Fibroblast of skin of abdomen (primary cell): ENCODE measurements around the gene TTC33.
A peak's percentile ranks its signal among the peaks of the same experiment; 100 is the strongest.

Source experiments
- DNase-seq: peaks from one replicate; pipeline ENCODE4 v3.0.0-alpha.2; 2013

Gene TTC33

DNA sequence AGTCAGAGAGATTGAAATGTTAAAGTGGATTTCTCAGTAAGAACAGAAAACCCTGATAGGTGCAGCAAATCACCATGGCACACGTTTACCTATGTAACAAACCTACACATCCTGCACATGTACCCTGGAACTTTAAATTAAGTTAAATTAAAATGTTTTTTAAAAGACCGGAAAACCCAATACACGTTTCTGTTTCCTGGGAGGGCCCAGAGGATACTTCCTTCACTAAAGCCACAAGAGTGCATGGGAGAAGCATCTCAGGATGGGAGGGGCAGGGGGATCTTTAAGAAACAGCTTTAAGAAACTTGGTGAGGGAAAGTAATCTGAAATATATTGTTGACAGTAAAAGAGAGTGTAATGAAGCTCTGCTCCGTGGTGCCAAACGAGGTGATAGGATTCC is 240.8 kb downstream of the TTC33 start:
- no peak for DNase-seq

DNA sequence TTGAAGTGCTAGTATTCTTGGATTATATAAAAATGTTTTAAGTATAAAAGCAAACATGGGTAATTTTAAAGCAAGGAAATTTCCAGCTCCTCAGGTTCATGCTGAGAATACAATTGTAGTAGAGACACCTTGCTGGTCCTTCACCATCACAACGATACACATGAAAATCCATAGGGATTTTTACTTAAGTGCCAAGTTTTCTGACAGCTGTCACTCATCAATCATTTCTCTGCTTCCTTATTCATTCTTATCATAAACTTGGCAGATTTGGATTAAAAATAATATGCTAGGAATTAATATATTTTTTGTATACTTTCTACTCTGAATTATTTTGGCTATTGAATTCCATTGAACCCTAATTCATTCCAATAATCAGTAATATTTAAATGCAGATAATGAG is 244.0 kb downstream of the TTC33 start:
- no peak for DNase-seq

DNA sequence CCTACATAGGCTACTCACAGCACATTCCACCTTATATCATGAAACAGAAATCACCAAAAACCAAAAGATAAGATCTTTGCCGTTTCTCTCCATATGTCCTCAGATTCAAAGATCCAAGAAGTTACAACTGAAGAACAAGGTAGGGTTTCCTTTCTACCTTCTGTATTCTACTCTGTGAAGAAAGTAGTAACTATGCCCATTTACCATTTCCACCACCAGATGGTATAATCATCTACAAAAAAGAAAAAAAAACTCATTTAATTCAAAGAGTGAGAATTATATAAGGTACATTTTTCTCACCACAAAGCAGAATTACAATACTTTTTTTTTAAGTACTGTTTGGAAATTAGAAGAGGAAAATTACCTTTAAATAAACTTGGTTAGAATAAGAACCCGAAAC is 248.7 kb downstream of the TTC33 start:
- DNase-seq: no peak

DNA sequence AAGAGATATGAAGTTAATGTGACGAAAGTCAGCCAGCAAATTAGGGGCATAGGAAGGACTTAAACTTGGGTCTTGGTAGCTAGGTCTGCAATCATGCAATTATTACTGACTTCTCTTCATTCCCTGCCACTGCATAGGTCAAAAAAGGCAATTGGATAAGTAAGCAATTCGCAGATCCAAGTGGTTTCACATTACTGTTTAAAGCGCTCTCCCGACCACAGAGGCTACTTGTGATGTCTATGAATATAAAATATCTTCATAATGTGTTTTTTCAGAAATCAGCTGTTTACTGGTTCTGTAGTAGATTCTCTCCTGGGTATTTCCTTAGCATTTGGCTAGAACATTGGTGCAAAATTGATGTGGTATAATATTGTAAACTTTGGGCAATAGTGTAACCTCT is 250.7 kb downstream of the TTC33 start:
- no peak for DNase-seq

DNA sequence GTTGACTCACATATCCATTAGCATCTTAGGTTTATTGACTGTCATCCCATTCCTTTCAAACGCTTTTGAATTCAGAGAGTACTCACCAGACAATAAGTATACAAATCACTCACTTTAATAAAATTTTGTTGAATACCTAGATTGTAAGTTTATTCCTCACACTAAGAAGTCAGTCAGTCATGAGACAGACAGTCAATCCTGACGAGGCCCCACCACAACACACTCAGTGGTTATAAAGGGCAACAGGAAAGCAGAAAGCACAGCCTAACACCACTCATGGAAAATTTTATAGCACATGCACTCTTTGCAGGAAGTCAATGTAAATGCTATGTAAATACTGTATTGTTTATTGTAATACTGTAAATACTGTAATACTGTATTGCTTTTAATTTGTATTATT is 252.3 kb downstream of the TTC33 start:
- no peak for DNase-seq

DNA sequence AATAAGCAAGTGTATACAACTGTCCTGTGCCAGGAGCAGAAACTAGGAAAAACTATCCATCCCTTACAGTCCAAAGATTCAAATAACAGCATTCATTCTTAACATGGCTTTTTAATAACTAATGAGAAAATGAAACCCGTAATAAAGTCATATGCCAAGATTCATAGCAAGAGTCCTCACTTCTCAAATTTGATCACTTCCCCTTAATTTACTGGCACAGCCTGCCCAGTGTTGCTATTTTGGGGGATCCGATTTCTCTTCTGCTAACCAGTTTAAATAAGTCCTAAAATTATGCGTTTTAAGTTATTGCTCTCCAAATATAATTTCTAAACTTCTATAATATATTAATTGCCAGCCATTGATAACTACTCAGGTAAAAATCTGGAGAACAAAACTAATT is 253.0 kb downstream of the TTC33 start:
- no peak for DNase-seq

DNA sequence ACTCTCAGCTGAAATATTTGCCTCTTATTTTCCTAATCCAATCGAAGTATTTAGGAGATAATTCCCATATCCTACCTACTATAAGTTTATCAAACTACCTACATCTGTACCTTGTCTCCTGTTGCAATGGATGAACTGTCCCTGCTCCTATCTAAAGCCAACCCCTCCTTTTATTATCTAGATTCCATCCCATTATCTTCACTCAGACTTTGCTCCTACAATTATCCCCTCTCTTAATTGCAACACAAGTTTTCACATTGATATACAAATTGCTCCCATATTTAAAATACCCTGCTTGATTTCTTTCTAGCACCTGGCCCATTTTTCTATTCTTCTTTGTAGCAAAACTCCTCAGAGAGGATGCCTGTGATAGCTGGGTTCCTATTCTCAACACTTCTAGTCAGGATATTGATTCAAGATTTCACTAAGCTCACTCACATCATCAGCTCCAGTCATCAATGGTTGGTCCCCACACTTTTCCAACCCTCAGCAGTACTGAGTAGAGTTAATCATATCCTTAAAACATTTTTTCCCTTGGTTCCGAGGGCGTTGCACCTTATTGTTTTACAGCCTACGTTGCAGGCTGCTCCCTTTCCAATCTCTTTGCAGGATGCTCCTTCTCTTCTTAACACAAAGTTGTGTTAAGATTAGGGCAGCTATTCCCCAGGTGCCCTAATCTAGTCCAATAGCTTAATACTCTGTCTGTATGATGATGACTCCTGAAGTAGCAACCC is 253.9 kb downstream of the TTC33 start:
- DNase-seq: no peak

DNA sequence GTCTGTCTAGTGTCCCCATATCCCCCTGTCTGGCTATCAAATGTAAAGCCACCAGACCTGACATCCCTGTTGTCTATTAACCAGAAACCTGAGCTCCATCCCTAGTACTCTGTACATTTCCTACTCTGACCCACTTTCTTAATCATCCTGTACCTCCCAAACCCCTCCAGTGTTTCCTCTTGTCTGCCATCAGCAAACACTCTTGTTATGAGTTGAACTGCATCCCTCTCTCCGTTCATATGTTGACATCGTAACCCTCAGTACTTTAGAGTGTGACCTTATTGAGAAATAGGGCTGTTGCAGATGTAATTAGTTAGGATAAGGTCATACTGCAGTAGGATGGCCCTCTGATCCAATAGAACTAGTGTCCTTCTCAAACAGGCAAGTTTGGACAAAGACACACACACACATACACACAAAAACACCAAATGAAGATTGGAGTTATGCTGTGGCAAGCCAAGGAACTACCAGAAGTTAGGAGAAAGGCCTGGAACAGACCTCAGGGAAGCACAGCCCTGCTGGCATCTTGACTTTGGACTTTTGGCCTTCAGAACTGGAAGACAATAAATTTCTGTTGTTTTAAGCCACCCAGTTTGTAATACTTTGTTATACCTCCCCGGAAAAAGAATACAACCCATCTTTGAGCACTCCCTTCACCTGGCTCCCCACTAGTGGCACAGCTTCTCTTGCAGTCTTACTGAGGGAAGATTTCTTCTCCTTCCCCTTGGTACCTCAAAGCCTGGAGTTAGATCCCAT is 256.1 kb downstream of the TTC33 start:
- no peak for DNase-seq

DNA sequence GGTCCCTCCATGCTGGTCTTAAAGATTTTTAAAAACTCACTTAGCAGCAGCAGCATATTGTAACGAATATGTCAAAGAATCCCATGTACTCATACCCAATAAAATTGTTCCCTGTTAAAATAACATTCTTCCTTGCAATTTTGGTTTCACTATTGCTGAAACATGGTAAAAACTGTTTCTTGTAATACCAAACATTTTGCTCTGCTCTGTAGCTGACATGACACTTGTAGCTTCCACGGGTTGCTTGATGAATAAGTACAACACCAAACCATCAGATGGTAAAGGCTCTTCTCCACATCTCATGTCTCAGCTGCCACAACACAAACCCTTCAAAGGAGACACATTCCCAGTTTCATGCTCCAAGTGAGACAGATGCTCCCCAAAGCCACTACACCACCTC is 256.8 kb downstream of the TTC33 start:
- no peak for DNase-seq

DNA sequence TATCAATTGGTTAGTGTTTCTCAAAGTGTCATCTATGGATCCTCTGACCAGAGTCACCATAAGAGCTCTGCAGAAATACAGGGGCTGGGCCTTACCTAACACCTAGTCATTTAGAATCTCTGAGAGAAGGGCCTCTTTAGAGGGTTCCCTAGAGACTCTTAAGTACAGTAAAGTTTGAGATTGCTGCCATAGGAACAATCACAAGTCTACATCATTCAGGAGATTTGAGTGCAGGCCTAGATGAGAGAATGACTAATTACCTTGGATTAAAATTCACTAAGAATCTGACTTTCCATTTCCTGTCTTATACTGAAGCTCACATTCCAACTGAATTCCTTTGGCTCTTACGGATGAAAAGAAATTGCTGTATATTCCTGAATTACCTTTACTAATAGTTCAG is 258.2 kb downstream of the TTC33 start:
- peak; percentile 60 for DNase-seq

DNA sequence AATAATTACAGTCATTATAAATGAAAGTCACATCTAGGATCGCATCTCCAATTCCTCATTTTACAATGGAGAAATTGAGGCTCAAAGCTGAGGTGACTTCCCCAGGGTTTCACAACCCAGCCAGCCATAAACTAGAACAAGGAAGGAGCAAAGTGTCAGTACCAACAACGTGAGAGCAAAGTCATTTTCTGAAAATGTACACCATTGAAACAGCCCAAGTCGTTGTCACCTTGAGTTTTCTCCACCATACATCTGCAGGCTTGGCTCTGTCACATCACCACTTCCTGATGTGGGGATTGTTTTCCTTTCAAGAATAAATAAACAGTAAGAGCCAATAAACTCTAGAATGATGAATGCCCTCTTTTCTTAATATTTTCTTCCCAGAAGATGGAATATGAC is 260.5 kb downstream of the TTC33 start:
- no peak for DNase-seq

DNA sequence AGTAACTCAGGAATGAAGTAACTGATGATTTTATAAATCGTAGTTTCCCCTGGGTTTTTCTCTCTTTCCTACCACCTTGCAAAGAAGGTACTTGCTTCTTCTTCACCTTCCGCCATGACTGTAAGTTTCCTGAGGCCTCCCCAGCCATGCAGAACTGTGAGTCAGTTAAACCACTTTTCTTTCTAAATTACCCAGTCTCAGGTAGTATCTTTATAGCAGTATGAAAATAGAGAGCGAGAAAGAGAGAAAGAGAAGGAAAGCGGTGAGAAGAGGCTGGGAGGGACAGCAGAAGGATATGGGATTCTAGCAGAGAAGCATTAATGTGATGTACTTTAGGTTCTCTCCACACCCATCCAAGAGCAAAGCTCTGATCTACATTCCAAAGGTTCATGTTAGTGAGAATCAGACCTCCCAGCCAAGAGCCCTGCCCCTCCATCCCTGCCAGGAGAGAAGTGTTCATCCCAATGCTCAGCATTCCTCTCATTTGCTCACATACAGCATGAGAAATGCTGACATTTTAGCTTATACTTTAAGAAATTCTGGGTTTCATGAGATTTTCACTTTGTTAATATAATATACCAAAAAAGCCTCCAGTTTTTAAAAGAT is 261.0 kb downstream of the TTC33 start:
- no peak for DNase-seq

DNA sequence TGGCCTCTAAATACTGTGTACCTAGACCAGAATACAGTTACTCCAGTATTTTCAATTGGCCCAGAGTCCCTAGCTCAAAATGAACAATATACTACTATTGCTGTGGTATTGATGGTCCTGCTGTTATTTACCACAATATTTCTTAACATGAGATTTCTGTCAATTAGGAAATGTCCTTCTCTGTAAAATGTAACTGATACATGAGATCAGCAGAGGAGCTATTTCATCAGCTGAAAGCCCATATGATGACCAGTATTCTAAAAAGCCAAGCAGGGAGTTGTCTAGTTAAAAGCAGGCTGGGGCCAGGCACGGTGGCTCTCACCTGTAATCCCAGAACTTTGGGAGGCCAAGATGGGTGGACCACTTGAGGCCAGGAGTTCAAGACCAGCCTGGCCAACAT is 263.7 kb downstream of the TTC33 start:
- no peak for DNase-seq

DNA sequence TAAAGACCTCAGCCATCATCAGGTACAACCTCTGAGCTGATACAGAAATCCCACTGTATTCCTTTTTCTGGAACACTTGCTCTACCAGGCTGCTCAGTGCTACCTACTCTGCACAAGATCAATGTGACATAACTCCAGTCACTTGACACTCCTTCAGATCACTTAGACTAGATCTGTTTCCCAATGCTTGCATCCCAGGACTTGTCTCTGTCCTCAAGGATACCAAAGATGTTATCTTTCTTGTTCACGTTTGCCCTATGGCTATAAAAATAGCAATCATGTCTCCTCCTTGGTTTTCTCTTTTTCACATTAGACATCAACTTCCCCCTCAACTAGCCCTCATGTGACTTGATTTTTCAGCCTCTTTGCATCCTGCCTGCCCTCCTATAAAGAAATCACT is 264.1 kb downstream of the TTC33 start:
- DNase-seq: no peak

DNA sequence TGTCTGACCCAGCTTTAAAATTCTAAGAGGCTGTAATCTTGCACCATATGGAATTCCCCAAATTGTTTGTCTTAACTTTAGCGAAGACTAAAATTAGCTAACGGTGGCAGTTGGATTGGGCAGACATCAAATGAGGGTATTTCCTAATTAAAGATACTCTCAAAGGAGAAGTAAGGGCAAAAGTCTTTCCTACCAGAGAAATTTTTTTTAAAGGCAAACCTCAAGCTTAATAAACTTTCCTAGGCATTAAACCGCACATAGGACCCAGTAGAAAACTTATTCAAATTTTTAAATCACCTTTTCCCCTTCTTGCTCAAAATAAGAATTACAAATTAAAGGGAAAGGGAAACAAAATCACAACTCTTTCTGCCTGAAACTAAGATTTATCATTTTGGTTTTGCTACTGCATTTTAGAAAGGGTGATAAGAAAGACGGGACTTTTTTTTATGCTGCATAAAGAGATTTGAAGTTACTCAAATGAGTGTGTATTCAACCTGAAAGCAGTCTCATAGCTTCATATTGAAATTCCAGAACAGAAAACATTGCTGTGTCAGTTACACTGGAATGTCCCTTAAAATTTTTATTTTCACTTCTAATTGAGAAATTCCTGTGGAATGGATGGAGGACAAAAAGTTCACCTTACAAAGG is 265.2 kb downstream of the TTC33 start:
- DNase-seq: no peak

DNA sequence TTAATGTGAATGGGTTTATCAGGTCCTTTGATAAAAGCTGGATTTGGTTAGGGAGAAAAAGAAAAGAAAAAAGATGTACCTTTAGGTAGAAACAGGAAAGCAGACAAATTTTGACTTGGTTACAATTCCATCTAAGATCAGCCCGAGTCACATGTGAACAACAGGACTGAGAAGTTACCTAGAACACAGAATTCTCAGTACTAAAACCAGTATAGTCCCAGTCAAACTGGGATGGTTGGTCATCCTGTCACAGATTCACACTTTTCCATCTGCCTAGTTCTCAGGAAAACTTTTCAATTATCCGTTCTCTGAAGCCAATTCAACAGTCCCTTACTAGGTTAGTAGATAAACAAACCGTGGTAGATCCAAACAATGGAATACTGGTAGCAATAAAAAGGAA is 266.3 kb downstream of the TTC33 start:
- no peak for DNase-seq

DNA sequence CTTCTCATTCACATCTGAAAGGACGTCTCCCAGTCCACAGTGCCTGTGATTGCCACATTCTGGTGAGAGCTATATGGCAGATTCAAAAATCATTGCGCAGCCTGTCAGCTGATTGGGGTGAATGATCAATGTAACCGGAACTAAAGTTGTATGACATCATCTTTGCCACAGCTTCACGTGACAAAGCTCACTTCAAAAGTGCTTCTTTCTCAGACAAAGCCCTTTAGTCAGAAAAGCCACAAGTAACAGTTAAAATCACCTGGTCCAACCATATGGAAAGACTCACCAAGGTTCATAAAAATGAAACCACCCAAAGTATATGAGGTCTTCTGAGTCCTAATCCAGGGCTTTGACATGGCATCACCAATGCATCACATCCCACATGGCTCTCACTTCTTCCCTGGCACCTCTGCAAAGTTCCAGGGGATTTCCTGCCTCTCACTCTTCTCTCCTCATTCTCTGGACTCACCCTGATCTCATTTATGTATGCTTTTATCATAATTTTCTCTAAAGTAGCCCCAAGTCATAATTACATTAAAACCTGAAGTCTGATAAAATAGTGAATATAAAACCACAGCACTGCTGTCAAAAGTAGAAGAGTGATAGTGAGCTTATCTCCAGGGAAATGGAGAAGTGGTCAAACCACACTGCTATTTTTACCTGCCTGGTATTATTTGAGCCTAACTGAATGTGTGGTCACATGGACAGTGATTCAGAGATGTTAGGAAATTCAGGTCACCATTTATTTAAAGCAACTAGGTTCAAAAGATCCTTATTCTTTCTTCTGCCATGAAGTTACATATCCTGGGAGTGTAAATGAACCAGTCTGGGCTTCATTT is 269.1 kb downstream of the TTC33 start:
- DNase-seq: no peak

DNA sequence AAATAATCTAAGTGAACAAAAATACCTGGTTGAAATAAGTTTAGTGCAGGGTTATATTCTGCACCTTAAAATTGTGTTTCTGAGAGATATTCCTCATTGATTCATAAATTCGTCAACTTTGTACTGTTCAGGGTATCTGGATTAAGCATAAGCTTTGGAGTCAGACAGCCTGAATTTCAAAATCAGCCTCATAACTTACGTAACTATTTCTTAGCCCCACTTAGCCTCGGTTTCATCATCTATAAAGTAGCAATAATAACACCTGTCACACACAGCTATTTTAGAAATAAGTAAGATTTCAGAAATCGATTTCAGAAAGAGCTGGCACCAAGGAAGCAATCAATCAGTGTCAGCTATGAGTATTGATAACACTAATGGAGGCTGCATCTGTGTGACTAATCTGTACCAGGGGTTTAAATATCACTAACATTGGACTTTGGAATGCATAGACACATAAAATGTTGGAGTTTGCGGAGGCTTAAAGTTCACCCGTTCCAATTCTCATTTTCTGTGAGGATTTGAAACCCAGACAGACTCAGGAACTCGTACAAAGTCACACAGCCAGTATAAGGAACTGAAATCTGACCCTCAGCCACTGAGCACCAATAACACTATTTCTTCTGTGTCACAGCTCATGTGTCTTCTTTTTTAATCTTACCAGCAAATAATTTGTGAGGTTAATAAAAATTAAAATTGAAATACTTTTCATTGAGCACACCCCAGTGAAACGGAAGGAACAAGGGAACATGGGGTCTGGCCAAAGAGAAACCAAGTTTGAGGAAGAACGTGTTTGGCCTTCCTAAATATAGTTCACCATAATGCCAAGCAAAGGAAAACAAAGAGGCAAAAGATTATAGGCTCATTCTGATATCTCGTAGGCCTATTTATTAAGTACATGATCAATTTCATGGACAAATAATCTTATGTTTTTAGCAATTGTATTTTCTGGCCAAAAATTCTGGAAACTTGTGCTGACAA is 270.5 kb downstream of the TTC33 start:
- DNase-seq: no peak

DNA sequence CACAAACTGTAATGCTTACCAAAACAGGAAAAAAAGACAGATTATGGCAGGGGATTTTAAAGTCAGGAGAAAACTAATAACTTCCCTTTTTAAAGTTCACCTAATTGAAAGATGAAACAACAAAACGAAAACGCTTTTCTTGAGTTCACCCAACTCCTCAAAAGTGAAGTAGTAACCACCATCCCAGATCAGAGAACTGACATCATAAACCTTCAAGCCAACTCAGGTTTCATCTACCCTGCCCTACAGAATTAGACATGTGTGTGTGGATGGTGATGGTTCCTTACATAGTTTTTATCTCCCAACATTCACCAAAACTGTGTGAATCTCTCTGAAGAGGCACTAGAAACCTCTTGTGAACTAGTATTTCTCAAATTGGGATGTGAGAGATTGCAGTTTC is 271.3 kb downstream of the TTC33 start:
- no peak for DNase-seq

DNA sequence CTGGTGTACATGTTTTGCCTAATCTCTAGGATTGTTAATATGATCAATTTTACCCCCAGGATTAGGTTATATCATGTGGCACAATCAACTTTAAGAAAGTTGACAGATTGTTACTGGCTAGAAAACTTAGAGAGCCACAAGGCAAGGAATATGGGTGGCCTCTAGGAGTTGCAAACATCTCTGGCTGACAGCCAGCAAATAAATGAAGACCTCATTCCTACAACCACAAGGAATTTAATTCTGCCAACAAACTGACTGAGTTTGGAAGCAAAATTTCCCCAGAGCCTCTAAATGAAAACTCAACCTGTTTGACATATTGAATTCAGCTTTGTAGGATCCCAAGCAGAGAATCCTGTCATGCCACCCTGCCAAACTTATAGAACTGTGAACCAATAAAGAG is 272.4 kb downstream of the TTC33 start:
- DNase-seq: peak; percentile 27

DNA sequence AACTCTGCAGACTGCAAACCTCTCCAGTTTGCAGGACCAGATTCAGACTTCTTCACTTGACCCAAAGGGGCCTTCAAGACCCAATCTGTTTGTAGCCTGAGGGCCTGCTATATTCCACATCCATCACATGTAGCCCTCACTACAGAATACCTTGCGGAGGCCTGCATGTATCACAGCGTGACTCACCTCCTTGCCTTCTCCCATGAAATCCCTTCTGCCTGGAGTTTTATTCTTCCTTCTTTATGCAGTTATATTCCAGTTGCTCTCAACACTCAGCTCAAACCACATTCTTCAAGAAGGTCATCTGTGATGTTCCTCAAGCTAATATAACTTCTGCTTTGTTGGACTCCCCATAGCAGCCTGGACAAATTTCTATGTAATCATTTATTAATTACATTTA is 274.5 kb downstream of the TTC33 start:
- no peak for DNase-seq
